Amniotic epithelial cell (primary cell): ENCODE results near the gene DHRS7B.
"Not testable (repeated sequence)": the region's sequence is repeated elsewhere in the genome, so short reads cannot be mapped to it uniquely, and the experiment has no call there.

ENCODE experiments used
- DNase-seq: peaks from one replicate; pipeline ENCODE4 v3.0.0-alpha.2; 2010; ENCODE audit warnings: low read depth

DHRS7B gene

GRCh38 chr17:21210411-21211076, 83.8 kb downstream of the DHRS7B start:
- no peak for DNase-seq

DNA sequence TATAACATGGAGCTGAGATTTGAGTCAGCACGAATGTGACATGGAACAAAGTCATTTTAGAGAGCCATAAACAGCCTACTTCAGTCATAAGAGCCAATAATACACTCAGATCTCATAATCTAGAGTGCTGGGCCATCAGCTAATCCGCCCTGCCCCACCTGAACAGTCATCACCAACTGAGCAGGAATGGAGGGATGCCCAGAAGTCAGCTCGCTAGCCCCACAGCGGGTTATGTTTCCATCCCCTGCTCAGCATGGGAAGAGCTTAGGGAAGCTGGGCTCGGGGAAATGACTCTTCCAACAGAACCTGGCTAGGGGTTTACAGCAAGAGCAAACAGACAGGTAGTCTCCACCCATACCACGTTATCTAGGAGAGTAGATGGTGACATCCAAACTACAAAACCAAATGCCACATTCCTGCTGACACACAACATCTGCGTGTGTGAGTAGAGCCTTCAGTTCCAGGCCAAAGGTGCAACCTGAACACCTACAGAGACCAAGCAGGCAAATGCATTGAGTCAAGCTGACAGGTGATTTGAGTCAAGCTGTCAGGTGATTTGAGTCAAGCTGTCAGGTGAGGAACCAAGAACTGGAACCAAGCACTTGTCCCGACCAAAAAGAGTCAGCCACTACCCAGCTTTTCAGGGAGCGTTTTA, 85.2 kb downstream of the DHRS7B start:
- DNase-seq = no peak

- DNase-seq = no peak
These were observed 86.3 kb downstream of the DHRS7B start for GRCh38 chr17:21212826-21213637.

- DNase-seq = peak; percentile 41
These were observed 86.9 kb downstream of the DHRS7B start for GRCh38 chr17:21213638-21214014.

DNA sequence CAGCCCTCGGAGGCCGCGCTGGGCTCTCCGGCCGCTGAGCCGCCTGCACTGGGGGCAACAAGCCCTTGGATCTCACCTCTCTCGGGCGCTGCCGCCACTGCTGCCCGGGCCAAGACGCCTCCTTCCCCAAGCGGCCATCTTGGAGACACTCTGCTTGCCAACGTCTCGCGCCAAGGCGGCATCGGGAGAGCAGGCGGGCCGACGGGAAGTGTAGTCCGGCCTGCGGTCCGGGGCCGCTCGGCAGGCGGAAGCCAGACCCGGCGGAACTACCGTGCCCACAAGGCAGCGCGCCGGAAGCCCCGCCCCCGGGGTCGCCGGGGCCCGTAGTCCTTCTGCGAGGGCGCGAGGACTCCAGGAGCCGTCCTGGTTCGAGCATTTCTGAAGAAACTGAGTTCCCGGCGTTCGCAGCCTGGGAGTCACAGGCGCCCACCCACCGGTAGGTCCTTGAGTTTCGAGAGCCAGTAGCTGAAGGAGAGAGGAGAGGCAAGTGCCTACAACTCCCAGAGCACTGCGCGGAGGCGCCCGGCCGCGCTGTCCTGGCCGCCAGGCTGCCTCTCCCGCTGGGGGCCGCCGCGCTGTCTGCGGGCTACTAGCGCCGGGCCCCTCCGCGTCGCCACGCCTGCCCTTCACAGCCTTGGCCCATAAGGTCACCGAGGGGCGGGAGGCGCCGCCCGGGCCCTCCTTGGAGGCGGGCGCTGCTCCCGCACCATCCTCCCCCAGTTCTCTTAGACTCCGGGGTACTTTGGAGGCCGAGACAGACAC, 87.4 kb downstream of the DHRS7B start, which contains the start of gene TMEM11:
TMEM11 (minus strand) TSS at position 147 of the 762 bp plus-strand sequence; CDS start at position 138, 9 bp downstream.
- DNase-seq = peak; percentile 93

DNA sequence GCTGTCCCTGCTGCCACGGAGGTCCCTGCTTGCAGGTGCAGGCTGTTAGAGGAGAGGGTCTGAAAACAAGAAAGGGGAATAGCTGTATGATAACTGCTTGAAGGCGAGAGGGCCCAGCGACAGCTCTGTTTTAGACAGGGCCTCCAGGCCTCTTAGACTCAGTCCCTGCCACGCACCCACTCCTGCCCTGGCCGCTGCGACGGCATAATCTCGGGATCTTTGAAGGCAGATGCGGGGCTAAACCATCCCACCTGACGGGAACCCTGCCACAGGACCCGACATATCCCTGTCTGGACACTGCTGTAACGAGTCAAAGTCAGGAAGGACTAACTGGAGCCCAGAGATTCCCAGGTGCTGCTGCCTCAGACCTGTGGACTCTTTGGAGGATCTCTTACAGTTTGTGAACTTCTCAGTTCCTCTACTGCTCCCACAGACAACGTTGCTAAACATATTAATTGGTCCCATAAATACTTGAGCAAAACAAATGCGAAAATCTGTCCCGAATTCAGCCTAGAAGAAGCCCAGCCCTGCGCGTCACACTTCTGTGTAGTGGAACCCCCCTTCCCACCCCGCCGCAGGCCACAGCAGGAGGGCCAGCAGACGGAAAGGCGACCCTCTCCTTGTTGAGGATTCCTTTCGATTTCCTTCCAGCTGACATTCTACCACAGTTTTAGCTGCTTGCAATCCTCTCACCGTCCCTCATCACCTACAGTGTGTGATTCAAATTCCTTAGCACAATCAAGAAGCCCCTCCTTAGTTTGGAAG, 88.2 kb downstream of the DHRS7B start:
- no peak for DNase-seq

GRCh38 chr17:21215935-21216334, 89.2 kb downstream of the DHRS7B start:
- DNase-seq = peak; percentile 95

DNA sequence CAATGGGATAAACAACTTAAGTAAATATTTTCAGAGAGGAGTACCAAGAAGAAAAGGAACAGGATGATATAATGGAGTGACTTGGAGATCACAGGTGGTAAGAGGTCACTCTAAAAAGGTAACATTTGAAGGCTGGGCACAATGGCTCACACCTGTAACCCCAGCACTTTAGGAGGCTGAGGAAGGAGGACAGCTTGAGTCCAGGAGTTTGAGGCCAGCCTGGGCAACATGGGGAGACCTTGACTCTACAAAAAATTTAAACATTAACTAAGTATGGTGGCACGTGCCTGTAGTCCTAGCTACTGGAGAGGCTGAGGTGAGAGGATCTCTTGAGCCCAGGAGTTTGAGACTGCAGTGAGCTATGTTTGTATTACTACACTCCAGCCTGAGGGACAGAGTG, 90.6 kb downstream of the DHRS7B start:
- DNase-seq = no peak

- DNase-seq = peak; percentile 64
These were observed 91.3 kb downstream of the DHRS7B start for GRCh38 chr17:21218101-21218500.

DNA sequence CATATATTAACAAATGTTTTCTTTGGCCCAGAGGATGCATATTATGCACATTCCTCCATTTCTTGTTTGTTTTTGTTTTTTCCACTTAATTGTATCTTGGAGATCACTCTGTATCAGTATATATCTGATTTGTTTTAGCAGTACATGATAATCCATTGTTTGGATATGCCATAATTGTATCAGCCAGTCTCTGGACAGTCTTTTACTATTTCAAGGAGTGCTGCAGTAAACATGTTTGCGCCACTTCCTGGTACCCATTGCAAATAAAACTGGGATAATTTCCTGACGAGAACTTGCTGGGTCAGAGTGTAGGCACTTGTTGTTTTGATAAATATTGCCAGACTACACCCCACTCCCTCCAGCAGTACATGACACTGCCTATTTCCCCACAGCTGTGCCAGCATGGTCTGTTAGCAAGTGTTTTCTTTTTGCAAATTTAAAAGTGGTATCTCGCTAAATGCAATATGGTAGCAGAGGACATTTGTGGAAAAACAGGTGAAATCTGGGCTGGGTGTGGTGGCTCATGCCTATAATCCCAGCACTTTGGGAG, 92.1 kb downstream of the DHRS7B start:
- DNase-seq = no peak

DNA sequence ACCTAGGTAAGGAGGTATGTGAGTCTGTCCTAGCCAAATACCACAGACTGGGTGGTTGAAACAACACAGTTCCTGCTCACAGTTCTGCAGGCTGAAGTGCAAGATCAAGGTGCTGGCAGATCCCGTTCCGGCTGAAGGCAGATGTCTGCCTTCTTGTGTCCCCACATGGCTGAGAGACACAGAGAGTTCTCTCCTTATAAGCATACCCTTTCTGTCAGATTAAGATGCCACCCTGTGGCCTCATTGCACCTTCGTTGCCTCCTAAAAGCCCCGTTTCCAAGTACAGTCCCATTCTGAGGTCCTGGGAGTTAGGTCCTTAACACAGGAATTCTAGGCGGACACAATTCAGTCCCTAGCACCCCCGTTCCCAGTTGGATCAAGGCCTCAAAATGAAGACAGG, 96.3 kb downstream of the DHRS7B start:
- DNase-seq = no peak

DNA sequence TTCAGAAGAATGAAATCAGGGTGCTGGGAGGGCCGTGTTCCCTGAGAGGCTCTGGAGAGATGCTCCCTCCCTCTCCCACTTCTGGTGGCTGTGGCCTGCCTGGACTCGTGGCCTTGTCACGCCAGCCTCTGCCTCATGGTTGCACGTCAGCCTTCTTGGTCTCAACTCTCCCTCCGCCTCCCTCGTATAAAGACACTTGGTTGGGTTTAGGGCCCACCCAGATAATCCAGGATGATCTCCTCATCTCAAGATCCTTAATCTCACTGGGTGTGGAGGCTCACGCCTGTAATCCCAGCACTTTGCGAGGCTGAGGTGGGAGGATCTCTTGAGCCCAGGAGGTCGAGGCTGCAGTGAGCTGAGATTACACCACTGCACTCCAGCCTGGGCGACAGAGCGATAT, 100.5 kb downstream of the DHRS7B start:
- not testable (repeated sequence) for DNase-seq

DNA sequence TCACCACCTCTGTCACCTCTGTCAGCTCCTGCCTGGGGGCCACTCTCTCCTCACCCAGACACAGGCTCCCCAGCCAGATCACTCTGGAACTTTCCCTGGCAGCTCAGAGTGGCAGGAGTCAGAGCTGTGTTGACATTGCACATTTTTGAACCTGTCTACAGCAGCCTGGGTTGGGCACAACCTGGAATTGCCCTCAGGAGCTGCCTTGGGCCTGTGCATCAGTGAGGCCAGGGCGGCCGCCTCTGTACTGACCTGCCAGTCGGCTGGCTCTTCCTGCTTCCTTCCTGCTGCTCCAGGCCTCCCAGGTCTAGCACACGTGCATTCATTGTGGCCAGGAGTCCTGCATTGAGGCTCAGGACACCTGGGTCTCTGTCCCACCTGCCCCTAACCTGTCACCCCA, 101.3 kb downstream of the DHRS7B start:
- no peak for DNase-seq

DNA sequence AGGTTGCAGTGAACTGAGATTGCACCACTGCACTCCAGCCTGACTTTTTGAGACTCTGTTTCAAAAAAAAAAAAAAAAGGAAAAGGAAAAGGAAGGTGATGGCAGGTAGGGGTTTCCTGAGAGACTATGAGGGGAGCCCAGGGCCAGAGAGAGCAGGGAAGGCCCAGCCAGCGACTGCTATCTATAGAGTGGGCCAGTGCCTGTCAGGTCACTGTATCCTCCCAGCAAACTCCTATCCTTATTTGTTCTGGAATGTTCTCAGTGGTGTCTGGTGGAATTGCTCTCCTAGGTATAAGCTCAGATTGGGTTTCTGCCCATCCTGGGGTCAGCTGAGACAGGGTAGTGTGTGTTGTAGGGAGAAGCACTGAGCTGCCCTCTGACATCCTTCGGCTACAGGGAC, 102.1 kb downstream of the DHRS7B start:
- DNase-seq = no peak

GRCh38 chr17:21231533-21231932, 104.8 kb downstream of the DHRS7B start:
- no peak for DNase-seq

DNA sequence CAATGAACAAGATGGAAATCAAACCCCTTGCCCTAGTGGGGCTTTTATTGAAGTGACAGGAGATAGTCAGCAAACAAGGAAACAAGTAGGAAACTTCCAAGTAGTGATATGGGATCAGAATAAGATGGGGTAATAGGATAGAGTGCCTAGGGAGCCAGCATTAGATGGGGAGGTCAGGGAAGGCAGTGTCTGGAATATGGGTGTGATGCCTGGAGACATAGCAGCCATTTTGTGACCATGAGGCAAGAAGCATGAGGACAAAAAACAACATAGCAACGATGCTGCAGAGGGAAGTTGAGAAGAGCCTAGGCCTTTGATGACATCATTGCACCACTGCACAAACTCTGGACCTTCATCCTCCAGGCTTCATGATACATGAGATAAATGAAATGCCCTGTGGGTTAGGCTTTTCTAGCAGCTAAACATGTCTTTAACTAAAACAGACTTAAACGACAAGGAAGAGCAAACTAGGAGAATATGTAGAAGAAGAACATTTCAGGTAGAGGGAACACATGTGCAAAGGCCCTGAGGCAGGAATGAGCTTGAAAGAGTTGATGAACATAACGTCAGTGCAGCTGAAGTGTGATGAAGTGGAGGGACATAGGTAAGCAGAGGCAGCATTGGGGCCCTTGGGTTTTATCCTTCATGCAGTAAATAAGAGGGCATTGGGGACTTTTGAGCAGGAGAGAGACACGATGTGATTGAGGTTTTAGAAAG, 105.4 kb downstream of the DHRS7B start:
- DNase-seq = no peak

DNA sequence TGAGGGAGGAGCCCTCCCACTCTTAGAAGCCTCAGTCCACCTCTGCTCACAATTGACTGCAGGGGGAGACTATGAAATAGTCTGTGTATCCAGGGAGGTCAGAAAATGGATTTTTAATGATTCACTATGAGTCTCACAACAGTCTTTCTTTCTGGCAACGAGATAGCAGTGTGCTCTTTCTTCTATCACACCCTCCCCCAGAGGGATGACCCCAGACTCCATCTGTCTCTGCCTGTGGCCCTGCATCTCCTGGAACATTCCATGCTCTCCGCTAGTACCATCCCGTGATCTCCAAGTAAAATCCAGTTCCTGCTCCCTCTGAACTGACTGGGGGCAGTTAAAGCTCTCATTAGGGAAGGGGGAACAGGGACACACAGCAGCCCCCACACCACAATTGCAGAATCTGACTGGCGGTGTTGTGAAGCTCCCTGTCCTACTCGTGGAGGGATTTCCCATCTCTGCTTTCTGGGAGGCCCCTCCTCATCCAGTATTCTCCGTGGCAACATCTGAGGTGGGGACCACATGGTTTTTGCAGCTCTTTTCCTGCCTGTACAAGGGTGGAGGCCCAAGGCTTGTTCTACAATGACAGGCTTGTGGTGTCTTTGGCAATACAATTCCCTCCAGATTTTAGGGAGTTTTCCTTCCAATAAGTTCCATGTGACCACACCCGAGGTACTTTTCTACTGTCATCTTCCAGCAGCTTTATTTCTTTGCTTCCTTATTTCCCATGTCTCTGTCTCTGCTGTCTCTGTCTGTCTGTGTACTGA, 107.0 kb downstream of the DHRS7B start:
- peak; percentile 57 for DNase-seq

- no peak for DNase-seq
These were observed 109.2 kb downstream of the DHRS7B start for GRCh38 chr17:21235921-21236320.

- peak; percentile 50 for DNase-seq
These were observed 113.1 kb downstream of the DHRS7B start for GRCh38 chr17:21239680-21240368.
